ENCODE measurements around the gene CHD9.

DNA sequence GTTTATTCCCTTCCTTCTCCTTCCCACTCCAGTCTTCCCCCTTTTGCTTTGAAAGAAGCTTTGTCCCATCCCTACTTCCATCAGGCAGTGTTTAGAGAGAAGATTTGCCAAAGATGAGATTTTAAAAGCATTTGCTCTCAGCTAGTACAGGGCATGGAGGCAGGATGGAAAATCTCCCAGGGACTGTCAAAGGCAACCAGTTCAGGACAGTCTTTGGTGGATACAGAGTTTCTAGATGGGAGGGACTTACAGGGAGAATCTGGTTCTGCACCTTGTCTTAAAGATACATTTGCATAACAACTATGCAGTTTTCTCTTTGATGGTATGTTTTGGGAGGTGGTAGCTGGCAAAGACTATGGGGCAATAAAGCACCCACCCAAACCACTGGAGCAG, 26.2 kb downstream of the CHD9 start:
- TF ChIP-seq, protein P1, sequence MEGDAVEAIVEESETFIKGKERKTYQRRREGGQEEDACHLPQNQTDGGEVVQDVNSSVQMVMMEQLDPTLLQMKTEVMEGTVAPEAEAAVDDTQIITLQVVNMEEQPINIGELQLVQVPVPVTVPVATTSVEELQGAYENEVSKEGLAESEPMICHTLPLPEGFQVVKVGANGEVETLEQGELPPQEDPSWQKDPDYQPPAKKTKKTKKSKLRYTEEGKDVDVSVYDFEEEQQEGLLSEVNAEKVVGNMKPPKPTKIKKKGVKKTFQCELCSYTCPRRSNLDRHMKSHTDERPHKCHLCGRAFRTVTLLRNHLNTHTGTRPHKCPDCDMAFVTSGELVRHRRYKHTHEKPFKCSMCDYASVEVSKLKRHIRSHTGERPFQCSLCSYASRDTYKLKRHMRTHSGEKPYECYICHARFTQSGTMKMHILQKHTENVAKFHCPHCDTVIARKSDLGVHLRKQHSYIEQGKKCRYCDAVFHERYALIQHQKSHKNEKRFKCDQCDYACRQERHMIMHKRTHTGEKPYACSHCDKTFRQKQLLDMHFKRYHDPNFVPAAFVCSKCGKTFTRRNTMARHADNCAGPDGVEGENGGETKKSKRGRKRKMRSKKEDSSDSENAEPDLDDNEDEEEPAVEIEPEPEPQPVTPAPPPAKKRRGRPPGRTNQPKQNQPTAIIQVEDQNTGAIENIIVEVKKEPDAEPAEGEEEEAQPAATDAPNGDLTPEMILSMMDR (IDR thresholded peaks at IDR 0.05), result no peak
- TF ChIP-seq POLR2A (IDR thresholded peaks at IDR 0.05) (no peak), EP300 (IDR thresholded peaks at IDR 0.05) (no peak)
